HepG2 (cell line): ENCODE measurements around the gene CAMSAP1. TPM values are rescaled to one million over a fixed set of nuclear protein-coding genes. Genes with fewer than 3 reads are reported as not detected.

ENCODE experiments used
- DNMT1 ChIP-seq: sonication (generic); formaldehyde crosslinking; IDR thresholded peaks from 2 replicates; pipeline ENCODE4 v1.5.1; 2020; ENCODE audit warnings: mild to moderate bottlenecking, missing genetic modification reagents
- FOXK1 ChIP-seq: sonication (generic); formaldehyde crosslinking; IDR thresholded peaks from 2 replicates; pipeline ENCODE4 v1.4.0; 2020; ENCODE audit warnings: low read depth, missing genetic modification reagents, borderline replicate concordance
- KLF12 ChIP-seq: sonication (generic); formaldehyde crosslinking; IDR thresholded peaks from 2 replicates; pipeline ENCODE4 v1.4.0; 2020; ENCODE audit warnings: missing genetic modification reagents, borderline replicate concordance
- KMT2B ChIP-seq: IDR thresholded peaks from 2 replicates; pipeline ENCODE4 v1.6.1; 2016; ENCODE audit warnings: missing genetic modification reagents, missing compliant biosample characterization
- RELA ChIP-seq: sonication (generic); formaldehyde crosslinking; IDR thresholded peaks from 2 replicates; pipeline ENCODE4 v1.4.0; 2020; ENCODE audit warnings: missing genetic modification reagents
- SP4 ChIP-seq: sonication (generic); formaldehyde crosslinking; IDR thresholded peaks from 2 replicates; pipeline ENCODE4 v1.8.1; 2023; ENCODE audit warnings: mild to moderate bottlenecking, missing genetic modification reagents
- ZFY ChIP-seq: sonication (generic); formaldehyde crosslinking; IDR thresholded peaks from 2 replicates; pipeline ENCODE4 v1.4.0; 2020; ENCODE audit warnings: missing genetic modification reagents
- ZNF138 ChIP-seq: sonication (generic); formaldehyde crosslinking; IDR thresholded peaks from 2 replicates; pipeline ENCODE4 v1.5.0; 2020; ENCODE audit warnings: mild to moderate bottlenecking, low read depth, missing genetic modification reagents
- ZNF407 ChIP-seq: sonication (generic); formaldehyde crosslinking; IDR thresholded peaks from one replicate; pipeline ENCODE4 v1.5.1; 2020; ENCODE audit warnings: mild to moderate bottlenecking, missing genetic modification reagents; ENCODE audit errors: not compliant biosample characterization
- ZNF777 ChIP-seq: sonication (generic); formaldehyde crosslinking; IDR thresholded peaks from 2 replicates; pipeline ENCODE4 v1.4.0; 2020; ENCODE audit warnings: missing genetic modification reagents
- polyA plus RNA-seq, 8 experiments: library from polyadenylated mRNA; depleted of rRNA in 3 of 8; stranded (reverse) in 7 of 8; unstranded in 1 of 8; fragments of >200 nt; fragmentation: Illumina TruSeq in 4 of 8; extraction: Trizol in 4 of 8; gene quantifications; 2 replicates each; pipeline versions ENCODE4 v1.2.1 to v1.2.3, GENCODE V29; 2011 to 2016; ENCODE audit warnings: low read depth in 4 of 8, missing spikeins in 1 of 8, mixed read lengths in 1 of 8; ENCODE audit not compliant: insufficient read depth in 1 of 8
- total RNA-seq, 5 experiments: library from RNA; depleted of rRNA; stranded (reverse); fragments of >200 nt; fragmentation: Illumina TruSeq; extraction: Trizol; gene quantifications; 2 replicates each; pipeline ENCODE4 v1.2.3, GENCODE V29; 2016; ENCODE audit warnings: low read depth in 1 of 5
- TF ChIP-seq, protein P1 (sequence below): sonication (generic); formaldehyde crosslinking; IDR thresholded peaks from 2 replicates; pipeline ENCODE4 v1.5.0; 2020; ENCODE audit warnings: mild to moderate bottlenecking, missing genetic modification reagents
- TF ChIP-seq, protein P2 (sequence below): sonication (generic); formaldehyde crosslinking; IDR thresholded peaks from 2 replicates; pipeline ENCODE4 v1.5.0; 2020; ENCODE audit warnings: missing genetic modification reagents
- TF ChIP-seq, protein P3 (sequence below): sonication (generic); formaldehyde crosslinking; IDR thresholded peaks from 2 replicates; pipeline ENCODE4; 2020; ENCODE audit warnings: missing genetic modification reagents, mild to moderate bottlenecking, borderline replicate concordance

The CAMSAP1 gene
- total and polyA plus RNA-seq, 2 of the 13 experiments (the other 11 are each of a cell fraction or from before 2014, with no cell fraction given): 3.8 to 12.4 TPM

DNA sequence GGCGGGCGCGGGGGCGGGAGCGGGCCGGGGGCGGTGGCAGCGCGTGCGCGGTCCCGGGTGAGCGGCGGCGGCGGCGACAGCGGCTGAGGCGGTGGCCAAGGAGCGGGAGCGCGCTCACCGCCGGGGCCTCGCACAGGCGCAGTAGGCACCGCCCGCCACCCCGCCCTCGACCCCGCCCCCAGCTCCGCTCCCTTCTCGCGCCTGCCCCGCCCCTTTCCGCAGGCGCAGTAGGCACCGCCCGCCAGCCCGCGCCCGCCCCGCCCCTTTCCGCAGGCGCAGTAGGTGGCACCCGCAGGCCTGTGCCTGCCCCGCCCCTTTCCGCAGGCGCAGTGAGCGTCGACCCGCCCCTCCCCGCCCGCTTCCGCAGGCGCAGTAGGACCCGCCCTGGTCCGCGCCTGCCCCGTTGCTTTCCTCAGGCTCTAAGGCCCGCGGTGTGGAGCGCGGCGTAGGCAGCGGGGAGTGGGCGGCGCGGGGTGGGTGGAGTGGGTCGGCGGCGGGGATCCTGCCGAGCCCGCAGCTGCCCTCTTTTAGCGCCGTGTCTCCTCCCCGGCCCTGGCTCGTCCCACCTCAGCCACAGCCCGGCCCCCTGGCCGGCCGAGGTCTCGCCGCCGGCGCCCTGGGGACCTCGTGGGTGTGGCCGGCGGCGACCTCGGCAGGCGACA, at the start of gene CAMSAP1 (continued):
- TF ChIP-seq, protein P1, sequence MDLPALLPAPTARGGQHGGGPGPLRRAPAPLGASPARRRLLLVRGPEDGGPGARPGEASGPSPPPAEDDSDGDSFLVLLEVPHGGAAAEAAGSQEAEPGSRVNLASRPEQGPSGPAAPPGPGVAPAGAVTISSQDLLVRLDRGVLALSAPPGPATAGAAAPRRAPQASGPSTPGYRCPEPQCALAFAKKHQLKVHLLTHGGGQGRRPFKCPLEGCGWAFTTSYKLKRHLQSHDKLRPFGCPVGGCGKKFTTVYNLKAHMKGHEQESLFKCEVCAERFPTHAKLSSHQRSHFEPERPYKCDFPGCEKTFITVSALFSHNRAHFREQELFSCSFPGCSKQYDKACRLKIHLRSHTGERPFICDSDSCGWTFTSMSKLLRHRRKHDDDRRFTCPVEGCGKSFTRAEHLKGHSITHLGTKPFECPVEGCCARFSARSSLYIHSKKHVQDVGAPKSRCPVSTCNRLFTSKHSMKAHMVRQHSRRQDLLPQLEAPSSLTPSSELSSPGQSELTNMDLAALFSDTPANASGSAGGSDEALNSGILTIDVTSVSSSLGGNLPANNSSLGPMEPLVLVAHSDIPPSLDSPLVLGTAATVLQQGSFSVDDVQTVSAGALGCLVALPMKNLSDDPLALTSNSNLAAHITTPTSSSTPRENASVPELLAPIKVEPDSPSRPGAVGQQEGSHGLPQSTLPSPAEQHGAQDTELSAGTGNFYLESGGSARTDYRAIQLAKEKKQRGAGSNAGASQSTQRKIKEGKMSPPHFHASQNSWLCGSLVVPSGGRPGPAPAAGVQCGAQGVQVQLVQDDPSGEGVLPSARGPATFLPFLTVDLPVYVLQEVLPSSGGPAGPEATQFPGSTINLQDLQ (CRISPR knock-in tag): 0 out of 2 replicates have a peak, but pooled peaks have one; percentile 19
- no peak for TF ChIP-seq KLF12 (CRISPR knock-in tag)
- TF ChIP-seq, protein P2, sequence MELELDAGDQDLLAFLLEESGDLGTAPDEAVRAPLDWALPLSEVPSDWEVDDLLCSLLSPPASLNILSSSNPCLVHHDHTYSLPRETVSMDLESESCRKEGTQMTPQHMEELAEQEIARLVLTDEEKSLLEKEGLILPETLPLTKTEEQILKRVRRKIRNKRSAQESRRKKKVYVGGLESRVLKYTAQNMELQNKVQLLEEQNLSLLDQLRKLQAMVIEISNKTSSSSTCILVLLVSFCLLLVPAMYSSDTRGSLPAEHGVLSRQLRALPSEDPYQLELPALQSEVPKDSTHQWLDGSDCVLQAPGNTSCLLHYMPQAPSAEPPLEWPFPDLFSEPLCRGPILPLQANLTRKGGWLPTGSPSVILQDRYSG (CRISPR knock-in tag): 0 out of 2 replicates have a peak, but pooled peaks have one; percentile 71
- TF ChIP-seq FOXK1 (CRISPR knock-in tag): no peak
- peak; percentile 66 for TF ChIP-seq ZNF407 (CRISPR knock-in tag)
- TF ChIP-seq ZNF777: peak; percentile 82; the same call in 1 of the 2 replicates
- 0 out of 2 replicates have a peak, but pooled peaks have one; percentile 59 for TF ChIP-seq ZNF138 (CRISPR knock-in tag)
- TF ChIP-seq ZFY: peak; percentile 88
- TF ChIP-seq, protein P3, sequence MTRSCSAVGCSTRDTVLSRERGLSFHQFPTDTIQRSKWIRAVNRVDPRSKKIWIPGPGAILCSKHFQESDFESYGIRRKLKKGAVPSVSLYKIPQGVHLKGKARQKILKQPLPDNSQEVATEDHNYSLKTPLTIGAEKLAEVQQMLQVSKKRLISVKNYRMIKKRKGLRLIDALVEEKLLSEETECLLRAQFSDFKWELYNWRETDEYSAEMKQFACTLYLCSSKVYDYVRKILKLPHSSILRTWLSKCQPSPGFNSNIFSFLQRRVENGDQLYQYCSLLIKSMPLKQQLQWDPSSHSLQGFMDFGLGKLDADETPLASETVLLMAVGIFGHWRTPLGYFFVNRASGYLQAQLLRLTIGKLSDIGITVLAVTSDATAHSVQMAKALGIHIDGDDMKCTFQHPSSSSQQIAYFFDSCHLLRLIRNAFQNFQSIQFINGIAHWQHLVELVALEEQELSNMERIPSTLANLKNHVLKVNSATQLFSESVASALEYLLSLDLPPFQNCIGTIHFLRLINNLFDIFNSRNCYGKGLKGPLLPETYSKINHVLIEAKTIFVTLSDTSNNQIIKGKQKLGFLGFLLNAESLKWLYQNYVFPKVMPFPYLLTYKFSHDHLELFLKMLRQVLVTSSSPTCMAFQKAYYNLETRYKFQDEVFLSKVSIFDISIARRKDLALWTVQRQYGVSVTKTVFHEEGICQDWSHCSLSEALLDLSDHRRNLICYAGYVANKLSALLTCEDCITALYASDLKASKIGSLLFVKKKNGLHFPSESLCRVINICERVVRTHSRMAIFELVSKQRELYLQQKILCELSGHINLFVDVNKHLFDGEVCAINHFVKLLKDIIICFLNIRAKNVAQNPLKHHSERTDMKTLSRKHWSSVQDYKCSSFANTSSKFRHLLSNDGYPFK (CRISPR knock-in tag): peak; percentile 55
- TF ChIP-seq RELA (CRISPR knock-in tag): no peak
- TF ChIP-seq DNMT1 (CRISPR knock-in tag): 0 out of 2 replicates have a peak, but pooled peaks have one; percentile 50
- peak; percentile 49; the same call in 1 of the 2 replicates for TF ChIP-seq KMT2B (CRISPR knock-in tag)
- peak; percentile 80 for TF ChIP-seq SP4 (CRISPR knock-in tag)
